ENCODE measurements around the gene HECA. TPM values are rescaled to one million over a fixed set of nuclear protein-coding genes. Genes with fewer than 3 reads are reported as not detected.

HECA gene
- total RNA-seq, 1 experiment from 2014 or later = 14.3 TPM

- H3K9me3 ChIP-seq (ENCODE audit: low read depth, low read length, poor library complexity, severe bottlenecking) = no peaks in the 10 kb centered on the region
- no peaks in the 10 kb centered on the region for H3K36me3 ChIP-seq (ENCODE audit: insufficient read depth, low read length, poor library complexity, severe bottlenecking)
- intact Hi-C loops (cut with micrococcal nuclease; ENCODE audit: unreplicated experiment) = no loop called here
- POLR2A ChIA-PET (ENCODE audit: low non-redundant PET) = no interaction called here
- H3K27ac ChIP-seq (ENCODE audit: low read depth, low read length, poor library complexity, severe bottlenecking) = no peak overlapping the region
- H3K4me3 ChIP-seq (ENCODE audit: low read depth, low read length, poor library complexity, severe bottlenecking) = no peak overlapping the region
- CTCF ChIA-PET = no interaction called here
- no peak for TF ChIP-seq CTCF (conservative IDR thresholded peaks at IDR 0.05; ENCODE audit: low read depth, low read length)
- no TSS peak for BruUV-seq (replicated peaks)
- H3K4me1 ChIP-seq (ENCODE audit: insufficient read depth, low read length, poor library complexity, severe bottlenecking) = peaks cover 36% of the 10 kb centered on the region
- H3K27me3 ChIP-seq (replicated peaks; ENCODE audit: insufficient read depth, low read depth, low read length, poor library complexity) = no peaks in the 10 kb centered on the region
- DNase-seq (ENCODE audit: low spot score) = no peak
Measured at GRCh38 chr6:139148557-139149235, 13.8 kb downstream of the HECA start.

- H3K36me3 ChIP-seq (ENCODE audit: insufficient read depth, low read length, poor library complexity, severe bottlenecking) = no peaks in the 10 kb centered on the region
- no TSS peak for BruUV-seq (replicated peaks)
- no peaks in the 10 kb centered on the region for H3K9me3 ChIP-seq (ENCODE audit: low read depth, low read length, poor library complexity, severe bottlenecking)
- H3K4me1 ChIP-seq (ENCODE audit: insufficient read depth, low read length, poor library complexity, severe bottlenecking) = peaks cover 36% of the 10 kb centered on the region
- no peak overlapping the region for H3K27ac ChIP-seq (ENCODE audit: low read depth, low read length, poor library complexity, severe bottlenecking)
- H3K27me3 ChIP-seq (replicated peaks; ENCODE audit: insufficient read depth, low read depth, low read length, poor library complexity) = no peaks in the 10 kb centered on the region
- no peak for TF ChIP-seq CTCF (conservative IDR thresholded peaks at IDR 0.05; ENCODE audit: low read depth, low read length)
- TF ChIP-seq EZH2 (IDR thresholded peaks at IDR 0.05; ENCODE audit: borderline replicate concordance, low read depth, low read length, poor library complexity, severe bottlenecking) = no peak
- no peak for DNase-seq (ENCODE audit: low spot score)
- POLR2A ChIA-PET (ENCODE audit: low non-redundant PET) = no interaction called here
- CTCF ChIA-PET = no interaction called here
- intact Hi-C loops (cut with micrococcal nuclease; ENCODE audit: unreplicated experiment) = no loop called here
- no peak overlapping the region for H3K4me3 ChIP-seq (ENCODE audit: low read depth, low read length, poor library complexity, severe bottlenecking)
Measured at GRCh38 chr6:139149383-139149782, 14.5 kb downstream of the HECA start.

- ChIA-PET POLR2A (ENCODE audit: low non-redundant PET) (no interaction called here), CTCF (no interaction called here)
- peaks cover 24% of the 10 kb centered on the region for H3K4me1 ChIP-seq (ENCODE audit: insufficient read depth, low read length, poor library complexity, severe bottlenecking)
- no peaks in the 10 kb centered on the region for H3K9me3 ChIP-seq (ENCODE audit: low read depth, low read length, poor library complexity, severe bottlenecking)
- H3K27me3 ChIP-seq (replicated peaks; ENCODE audit: insufficient read depth, low read depth, low read length, poor library complexity) = no peaks in the 10 kb centered on the region
- intact Hi-C loops (cut with micrococcal nuclease; ENCODE audit: unreplicated experiment) = no loop called here
- H3K36me3 ChIP-seq (ENCODE audit: insufficient read depth, low read length, poor library complexity, severe bottlenecking) = no peaks in the 10 kb centered on the region
- no peak overlapping the region for H3K27ac ChIP-seq (ENCODE audit: low read depth, low read length, poor library complexity, severe bottlenecking)
- DNase-seq (ENCODE audit: low spot score) = no peak
- H3K4me3 ChIP-seq (ENCODE audit: low read depth, low read length, poor library complexity, severe bottlenecking) = no peak overlapping the region
- TF ChIP-seq CTCF (conservative IDR thresholded peaks at IDR 0.05; ENCODE audit: low read depth, low read length) (no peak), EZH2 (IDR thresholded peaks at IDR 0.05; ENCODE audit: borderline replicate concordance, low read depth, low read length, poor library complexity, severe bottlenecking) (no peak)
- BruUV-seq (replicated peaks) = no TSS peak
Measured at GRCh38 chr6:139150920-139151319, 16.0 kb downstream of the HECA start.

All from A673 (cell line).